H9 (cell line): Measurements from ENCODE around the gene SYP. TPM values are rescaled to one million over a fixed set of nuclear protein-coding genes. Genes with fewer than 3 reads are reported as not detected.
"Not testable (repeated sequence)": the region's sequence is repeated elsewhere in the genome, so short reads cannot be mapped to it uniquely, and the experiment has no call there.

Experiments
- DNase-seq: peaks from one replicate; pipeline ENCODE4 v3.0.0-alpha.2; 2017
- H2AFZ ChIP-seq: one replicate; pipeline ENCODE4 v1.6.1; 2013; ENCODE audit warnings: mild to moderate bottlenecking, low read length, control low read depth, moderate library complexity
- H2AK5ac ChIP-seq: 2 replicates; pipeline ENCODE4 v1.6.1; 2013; ENCODE audit warnings: low read length, control low read depth, mixed read lengths; ENCODE audit not compliant: insufficient read length
- H2BK120ac ChIP-seq: one replicate; pipeline ENCODE4 v1.6.1; 2013; ENCODE audit warnings: low read depth, mild to moderate bottlenecking, low read length, control low read depth, inconsistent platforms; ENCODE audit not compliant: poor library complexity, severe bottlenecking
- H2BK12ac ChIP-seq: 2 replicates; pipeline ENCODE4 v1.6.1; 2013; ENCODE audit warnings: low read length, control low read depth, mixed read lengths, low read depth; ENCODE audit not compliant: insufficient read length
- H2BK15ac ChIP-seq: 2 replicates; pipeline ENCODE4 v1.6.1; 2013; ENCODE audit warnings: low read depth, low read length, control low read depth
- H2BK20ac ChIP-seq: one replicate; pipeline ENCODE4 v1.6.1; 2013; ENCODE audit warnings: low read depth, mild to moderate bottlenecking, low read length, control low read depth, inconsistent platforms; ENCODE audit not compliant: poor library complexity, severe bottlenecking
- H2BK5ac ChIP-seq: 2 replicates; pipeline ENCODE4 v1.6.1; 2013; ENCODE audit warnings: low read length, control low read depth, mixed read lengths; ENCODE audit not compliant: insufficient read length
- H3K14ac ChIP-seq: 2 replicates; pipeline ENCODE4 v1.6.1; 2013; ENCODE audit warnings: low read length, control low read depth; ENCODE audit not compliant: insufficient read depth
- H3K18ac ChIP-seq: 2 replicates; pipeline ENCODE4 v1.6.1; 2013; ENCODE audit warnings: low read depth, mild to moderate bottlenecking, mixed read lengths, low read length, control low read depth; ENCODE audit not compliant: insufficient read length
- H3K23ac ChIP-seq: 2 replicates; pipeline ENCODE4 v1.6.1; 2013; ENCODE audit warnings: low read length, control low read depth, mixed read lengths, low read depth; ENCODE audit not compliant: insufficient read length
- H3K23me2 ChIP-seq: 2 replicates; pipeline ENCODE4 v1.6.1; 2013; ENCODE audit warnings: low read depth, mild to moderate bottlenecking, mixed read lengths, low read length, control low read depth; ENCODE audit not compliant: insufficient read length, poor library complexity, severe bottlenecking
- H3K27ac ChIP-seq: 2 replicates; pipeline ENCODE4 v1.5.1; 2013; ENCODE audit warnings: low read length, control low read depth, mixed read lengths, low read depth; ENCODE audit not compliant: insufficient read length
- H3K27me3 ChIP-seq: 2 replicates; pipeline ENCODE4 v1.6.1; 2013; ENCODE audit warnings: low read length, control low read depth, inconsistent platforms; ENCODE audit not compliant: insufficient read depth
- H3K4ac ChIP-seq: 2 replicates; pipeline ENCODE4 v1.6.1; 2013; ENCODE audit warnings: low read depth, mild to moderate bottlenecking, control low read depth, inconsistent platforms, low read length, moderate library complexity
- H3K4me1 ChIP-seq: 2 replicates; pipeline ENCODE4 v1.6.1; 2013; ENCODE audit warnings: low read length, control low read depth, inconsistent platforms; ENCODE audit not compliant: insufficient read depth
- H3K4me2 ChIP-seq: 2 replicates; pipeline ENCODE4 v1.6.1; 2013; ENCODE audit warnings: low read length, control low read depth, mixed read lengths; ENCODE audit not compliant: insufficient read length, insufficient read depth
- H3K56ac ChIP-seq: 2 replicates; pipeline ENCODE4 v1.6.1; 2013; ENCODE audit warnings: low read depth, mild to moderate bottlenecking, mixed read lengths, low read length, control low read depth; ENCODE audit not compliant: insufficient read length
- H3K79me1 ChIP-seq: 2 replicates; pipeline ENCODE4 v1.6.1; 2013; ENCODE audit warnings: low read depth, mild to moderate bottlenecking, moderate library complexity, low read length, control low read depth, inconsistent platforms; ENCODE audit not compliant: insufficient read depth, poor library complexity, severe bottlenecking
- H3K79me2 ChIP-seq: 2 replicates; pipeline ENCODE4 v1.6.1; 2013; ENCODE audit warnings: low read length, control low read depth, inconsistent platforms; ENCODE audit not compliant: insufficient read depth
- H3K9ac ChIP-seq: 2 replicates; pipeline ENCODE4 v1.6.1; 2013; ENCODE audit warnings: low read length, control low read depth, mixed read lengths; ENCODE audit not compliant: insufficient read length; ENCODE audit errors: extremely low read depth
- H3K9me3 ChIP-seq: one replicate; pipeline ENCODE4 v1.6.1; 2013; ENCODE audit warnings: low read depth, low read length, inconsistent platforms; ENCODE audit not compliant: control insufficient read depth
- H3T11ph ChIP-seq: one replicate; pipeline ENCODE4 v1.6.1; 2013; ENCODE audit warnings: mild to moderate bottlenecking, low read length, control low read depth, inconsistent platforms
- H4K20me1 ChIP-seq: one replicate; pipeline ENCODE4 v1.6.1; 2013; ENCODE audit not compliant: control insufficient read depth, insufficient read length, insufficient read depth
- H4K5ac ChIP-seq: 2 replicates; pipeline ENCODE4 v1.6.1; 2013; ENCODE audit warnings: low read depth, mild to moderate bottlenecking, mixed read lengths, low read length, control low read depth; ENCODE audit not compliant: insufficient read length
- H4K8ac ChIP-seq: replicated peaks from 2 replicates; pipeline ENCODE4 v1.6.1; 2013; ENCODE audit warnings: low read length, control low read depth, mixed read lengths, low read depth; ENCODE audit not compliant: insufficient read length
- H4K91ac ChIP-seq: 2 replicates; pipeline ENCODE4 v1.6.1; 2013; ENCODE audit warnings: low read depth, mild to moderate bottlenecking, moderate library complexity, mixed read lengths, low read length, control low read depth; ENCODE audit not compliant: insufficient read length
- H3K27ac Mint-ChIP-seq, 3 experiments: 2 replicates in 2 of 3; 3 replicates in 1 of 3; pipeline ENCODE4 v1.8.0; 2020 to 2021; ENCODE audit warnings: mixed read lengths in 3 of 3, mild to moderate bottlenecking in 1 of 3, moderate library complexity in 1 of 3
- H3K27me3 Mint-ChIP-seq: 2 replicates; pipeline ENCODE4 v1.8.0; 2021; ENCODE audit warnings: low read depth, mild to moderate bottlenecking, moderate library complexity, mixed read lengths
- H3K36me3 Mint-ChIP-seq, 3 experiments: 2 replicates in 2 of 3; 3 replicates in 1 of 3; pipeline ENCODE4 v1.8.0; 2020 to 2021; ENCODE audit warnings: low read depth in 3 of 3, mixed read lengths in 3 of 3; ENCODE audit not compliant: insufficient read depth in 1 of 3
- H3K4me1 Mint-ChIP-seq, 2 experiments: 2 replicates each; pipeline ENCODE4 v1.8.0; 2020; ENCODE audit warnings: mixed read lengths in 2 of 2
- H3K4me3 Mint-ChIP-seq, 2 experiments: 2 replicates in 1 of 2; 3 replicates in 1 of 2; pipeline ENCODE4 v1.8.0; 2020 to 2021; ENCODE audit warnings: mild to moderate bottlenecking in 2 of 2, mixed read lengths in 2 of 2, moderate library complexity in 1 of 2
- H3K9me3 Mint-ChIP-seq, 2 experiments: 2 replicates in 1 of 2; 3 replicates in 1 of 2; pipeline ENCODE4 v1.8.0; 2020; ENCODE audit warnings: mild to moderate bottlenecking in 2 of 2, mixed read lengths in 2 of 2, moderate library complexity in 1 of 2
- CTCF ChIP-seq: fragments of 200-600 bp; sonication (generic); conservative IDR thresholded peaks from 3 replicates; pipeline ENCODE4 v1.8.0; 2021; ENCODE audit warnings: antibody characterized with exemption, mild to moderate bottlenecking
- WGBS: extraction: QIAGEN DNeasy Blood & Tissue Kit; methylation state at CpG from one replicate; pipeline ENCODE4 v1.1.7; 2013; ENCODE audit warnings: missing lambda C conversion rate, low lambda C conversion rate, mixed read lengths; ENCODE audit not compliant: insufficient read length; ENCODE audit errors: extremely low coverage; 5-methylcytosine and 5-hydroxymethylcytosine counted together
- total RNA-seq: library from RNA; stranded (reverse); gene quantifications from 2 replicates; pipeline ENCODE4 v1.2.1, GENCODE V29; 2021

The SYP gene
- total RNA-seq, 1 experiment from 2014 or later, result 1.8 TPM

GRCh38 chrX:49147282-49147681 is 52.7 kb downstream of the SYP start:
- no peak for TF ChIP-seq CTCF
- Histone ChIP-seq H2BK20ac (no peak overlapping the region), H2BK5ac (no peak overlapping the region), H3K27me3 (no peaks in the 10 kb centered on the region), H3K27ac (no peak overlapping the region), H2BK120ac (no peak overlapping the region), H3K4me1 (no peaks in the 10 kb centered on the region), H3K79me2 (no peaks in the 10 kb centered on the region), H3K4me2 (no peak overlapping the region), H2AK5ac (no peak overlapping the region), H3K9me3 (peaks cover 7% of the 10 kb centered on the region), H4K8ac (no peak overlapping the region), H3T11ph (no peak overlapping the region), H4K91ac (no peak overlapping the region), H2BK12ac (no peak overlapping the region), H3K18ac (no peak overlapping the region), H4K20me1 (no peaks in the 10 kb centered on the region), H3K23me2 (no peaks in the 10 kb centered on the region), H3K14ac (no peak overlapping the region), H4K5ac (no peak overlapping the region), H3K4ac (no peak overlapping the region), H3K79me1 (no peaks in the 10 kb centered on the region), H3K23ac (no peak overlapping the region), H2AFZ (no peak overlapping the region), H2BK15ac (no peak overlapping the region), H3K56ac (no peak overlapping the region), H3K9ac (no peak overlapping the region)
- Mint-ChIP-seq H3K36me3 (peaks cover 2 to 5% (median 4%) of the 10 kb centered on the region in 3 experiments; a peak in 4 of 7 replicates), H3K4me3 (no peak overlapping the region; a peak in 1 of 5 replicates), H3K4me1 (no peaks in the 10 kb centered on the region), H3K27me3 (no peaks in the 10 kb centered on the region; the same call in 1 of the 2 replicates), H3K9me3 (peaks cover 54 to 59% of the 10 kb centered on the region in 2 experiments), H3K27ac (no peak overlapping the region)
- no CpG with 5 or more reads among the region's 8 CpGs for WGBS
- DNase-seq, result no peak

- not testable (repeated sequence) for H2BK120ac ChIP-seq, H3K4me2 ChIP-seq, H3K79me1 ChIP-seq, H2BK5ac ChIP-seq, H3K56ac ChIP-seq, H3K27ac Mint-ChIP-seq, H4K5ac ChIP-seq, H3K4me1 ChIP-seq, H3K27ac ChIP-seq, H3K4me1 Mint-ChIP-seq, H3K9ac ChIP-seq, H3T11ph ChIP-seq, H3K14ac ChIP-seq, H3K4ac ChIP-seq, H3K23me2 ChIP-seq, H3K27me3 Mint-ChIP-seq, H4K8ac ChIP-seq, H2BK20ac ChIP-seq, H4K20me1 ChIP-seq, H2BK15ac ChIP-seq, H2AFZ ChIP-seq, H2AK5ac ChIP-seq, H3K23ac ChIP-seq, DNase-seq, H3K27me3 ChIP-seq, H4K91ac ChIP-seq, H2BK12ac ChIP-seq, H3K18ac ChIP-seq, H3K4me3 Mint-ChIP-seq, H3K79me2 ChIP-seq
- peaks cover 0 to 19% (median 5%) of the 10 kb centered on the region in 3 experiments; a peak in 6 of 7 replicates for H3K36me3 Mint-ChIP-seq
- no CpG with 5 or more reads among the region's 7 CpGs for WGBS
- H3K9me3 Mint-ChIP-seq, result peaks cover 69 to 70% of the 10 kb centered on the region in 2 experiments
- peaks cover 18% of the 10 kb centered on the region for H3K9me3 ChIP-seq
Observed at GRCh38 chrX:49143154-49143553, 56.8 kb downstream of the SYP start.
